Hematopoietic multipotent progenitor cell treated with erythropoietin and hydrocortisone succinate and interleukin-3 and kit ligand, for 15 days (in vitro differentiated cells): ENCODE results near the gene F10.
"Not testable (repeated sequence)": the region's sequence is repeated elsewhere in the genome, so short reads cannot be mapped to it uniquely, and the experiment has no call there.

Experiments
- DNase-seq: peaks from one replicate; pipeline ENCODE4 v3.0.0-alpha.2; 2015; ENCODE audit warnings: low spot score

The F10 gene

GRCh38 chr13:113102727-113103126 lies 19.9 kb upstream of the F10 start:
- DNase-seq: no peak

GRCh38 chr13:113103646-113104045 lies 19.0 kb upstream of the F10 start:
- no peak for DNase-seq

- no peak for DNase-seq
Observed at GRCh38 chr13:113105032-113105920, 17.3 kb upstream of the F10 start, which contains the start of gene F7. F7 (plus strand) TSS chr13:113105791; CDS start chr13:113105842, 51 bp downstream.

- DNase-seq: no peak
Observed at GRCh38 chr13:113105921-113106452, 16.6 kb upstream of the F10 start.

GRCh38 chr13:113106711-113107351 lies 15.8 kb upstream of the F10 start:
- DNase-seq: no peak

- DNase-seq: not testable (repeated sequence)
Observed at GRCh38 chr13:113108521-113108920, 14.1 kb upstream of the F10 start.

- DNase-seq: no peak
Observed at GRCh38 chr13:113109151-113110047, 13.2 kb upstream of the F10 start.

- no peak for DNase-seq
Observed at GRCh38 chr13:113110048-113110851, 12.3 kb upstream of the F10 start.

- no peak for DNase-seq
Observed at GRCh38 chr13:113110852-113111315, 11.7 kb upstream of the F10 start.

GRCh38 chr13:113111821-113112220 lies 10.8 kb upstream of the F10 start:
- DNase-seq: not testable (repeated sequence)

GRCh38 chr13:113112475-113112874 lies 10.1 kb upstream of the F10 start:
- DNase-seq: not testable (repeated sequence)

GRCh38 chr13:113112893-113113845 lies 9.4 kb upstream of the F10 start:
- no peak for DNase-seq

- no peak for DNase-seq
Observed at GRCh38 chr13:113113846-113114271, 8.7 kb upstream of the F10 start.

- no peak for DNase-seq
Observed at GRCh38 chr13:113114511-113115362, 7.9 kb upstream of the F10 start.

- no peak for DNase-seq
Observed at GRCh38 chr13:113115363-113116205, 7.0 kb upstream of the F10 start.

GRCh38 chr13:113116206-113116800 lies 6.3 kb upstream of the F10 start:
- no peak for DNase-seq

- no peak for DNase-seq
Observed at GRCh38 chr13:113116871-113117271, 5.7 kb upstream of the F10 start.
